GM19025 (cell line): ENCODE results near the gene TIGD4.
A peak's percentile ranks its signal among the peaks of the same experiment; 100 is the strongest.

Experiments used
- ATAC-seq: cut with Tn5 transposase; IDR thresholded peaks from one replicate; pipeline ENCODE4 v1.9.1; 2021; ENCODE audit warnings: mild to moderate bottlenecking, low read depth, moderate library complexity; ENCODE audit not compliant: unreplicated experiment

The TIGD4 gene

GRCh38 chr4:152779513-152780266 lies at the start of gene TIGD4, which contains the start of gene ARFIP1:
TSS of gene TIGD4 (minus strand) at chr4:152779730. CDS start at chr4:152771004, 8,726 bp downstream.
TSS of gene ARFIP1 (plus strand) at chr4:152779954. CDS start at chr4:152829634, 49,680 bp downstream.
- ATAC-seq: peak; percentile 97

GRCh38 chr4:152828122-152828521 lies 48.6 kb upstream of the TIGD4 start:
- ATAC-seq: no peak

GRCh38 chr4:152825336-152825735 lies 45.8 kb upstream of the TIGD4 start:
- no peak for ATAC-seq

- no peak for ATAC-seq
Measured at GRCh38 chr4:152824561-152824960, 45.0 kb upstream of the TIGD4 start.

GRCh38 chr4:152822323-152822722 lies 42.8 kb upstream of the TIGD4 start:
- no peak for ATAC-seq

- no peak for ATAC-seq
Measured at GRCh38 chr4:152820073-152820472, 40.5 kb upstream of the TIGD4 start.

GRCh38 chr4:152819026-152819645 lies 39.6 kb upstream of the TIGD4 start:
- no peak for ATAC-seq

GRCh38 chr4:152817331-152817730 lies 37.8 kb upstream of the TIGD4 start:
- ATAC-seq: no peak

- no peak for ATAC-seq
Measured at GRCh38 chr4:152815078-152815477, 35.5 kb upstream of the TIGD4 start.

GRCh38 chr4:152810715-152811287 lies 31.3 kb upstream of the TIGD4 start:
- no peak for ATAC-seq

GRCh38 chr4:152808670-152809069 lies 29.1 kb upstream of the TIGD4 start:
- no peak for ATAC-seq

GRCh38 chr4:152807294-152807829 lies 27.8 kb upstream of the TIGD4 start:
- ATAC-seq: no peak

GRCh38 chr4:152806501-152807125 lies 27.1 kb upstream of the TIGD4 start:
- no peak for ATAC-seq

- ATAC-seq: no peak
Measured at GRCh38 chr4:152805818-152806217, 26.3 kb upstream of the TIGD4 start.

GRCh38 chr4:152805071-152805650 lies 25.6 kb upstream of the TIGD4 start:
- no peak for ATAC-seq

GRCh38 chr4:152803541-152803940 lies 24.0 kb upstream of the TIGD4 start:
- no peak for ATAC-seq

- no peak for ATAC-seq
Measured at GRCh38 chr4:152795891-152796290, 16.4 kb upstream of the TIGD4 start.

- ATAC-seq: no peak
Measured at GRCh38 chr4:152786627-152787026, 7.1 kb upstream of the TIGD4 start.

GRCh38 chr4:152785639-152786615 lies 6.4 kb upstream of the TIGD4 start:
- ATAC-seq: no peak
